HEK293 (cell line): ENCODE measurements around the gene PRR19.
A peak's percentile ranks its signal among the peaks of the same experiment; 100 is the strongest.
"Not testable (repeated sequence)": the region's sequence is repeated elsewhere in the genome, so short reads cannot be mapped to it uniquely, and the experiment has no call there.

Experiments
- CTCF ChIA-PET: fragments of 350-600 bp; formaldehyde crosslinking; extraction: SDS; loops from one replicate; lab custom pipeline; 2021; ENCODE audit warnings: antibody characterized with exemption; lab: Yijun Ruan, JAX
- POLR2A ChIA-PET: fragments of 300-600 bp; formaldehyde crosslinking; extraction: SDS; loops from one replicate; lab custom pipeline; 2020; ENCODE audit warnings: antibody characterized with exemption, inconsistent platforms; lab: Yijun Ruan, JAX
- H3K27ac ChIP-seq: fragments of 200-500 bp; sonication (Bioruptor generic); 2 replicates; pipeline ENCODE4 v1.5.1; 2014; ENCODE audit warnings: low read depth, low read length, control low read depth, inconsistent platforms; ENCODE audit errors: extremely low read depth
- H3K36me3 ChIP-seq, 2 experiments: fragments of 200-500 bp in 1 of 2; sonication (Bioruptor generic) in 1 of 2; 1 replicate in 1 of 2; 2 replicates in 1 of 2; pipeline ENCODE4 v1.5.1; 2014 to 2017; ENCODE audit warnings: inconsistent platforms in 2 of 2, low read length in 2 of 2; ENCODE audit not compliant: control insufficient read depth in 2 of 2, insufficient read depth in 1 of 2
- H3K4me1 ChIP-seq: fragments of 200-500 bp; sonication (Bioruptor generic); 2 replicates; pipeline ENCODE4 v1.5.1; 2014; ENCODE audit warnings: mild to moderate bottlenecking, low read length, inconsistent platforms; ENCODE audit not compliant: control insufficient read depth, insufficient read depth
- H3K4me3 ChIP-seq: 2 replicates; pipeline ENCODE4 v1.5.1; 2011; ENCODE audit warnings: low read depth, mild to moderate bottlenecking, control low read depth, low read length, moderate library complexity
- H3K9me3 ChIP-seq: fragments of 200-500 bp; sonication (Bioruptor generic); 2 replicates; pipeline ENCODE4 v1.5.1; 2014; ENCODE audit warnings: low read depth, low read length, inconsistent platforms; ENCODE audit not compliant: control insufficient read depth, insufficient read depth
- KLF8 ChIP-seq: fragments of 450-650 bp; formaldehyde crosslinking; IDR thresholded peaks from 2 replicates; pipeline ENCODE4 v1.5.1; 2016; ENCODE audit warnings: missing biosample characterization, missing genetic modification characterization
- ZNF155 ChIP-seq: fragments of 450-650 bp; formaldehyde crosslinking; IDR thresholded peaks from 2 replicates; pipeline ENCODE4 v1.5.1; 2016; ENCODE audit warnings: missing biosample characterization, missing genetic modification characterization
- ZNF24 ChIP-seq: fragments of 450-650 bp; formaldehyde crosslinking; IDR thresholded peaks from 2 replicates; pipeline ENCODE4 v1.5.1; 2016; ENCODE audit warnings: missing biosample characterization, missing genetic modification characterization
- ZNF311 ChIP-seq: fragments of 450-650 bp; formaldehyde crosslinking; IDR thresholded peaks from 2 replicates; pipeline ENCODE4 v1.5.1; 2017; ENCODE audit warnings: missing biosample characterization, missing genetic modification characterization, borderline replicate concordance
- ZNF335 ChIP-seq: fragments of 450-650 bp; formaldehyde crosslinking; conservative IDR thresholded peaks from 2 replicates; pipeline ENCODE4 v1.5.1; 2016; ENCODE audit warnings: missing biosample characterization, missing genetic modification characterization
- ZNF433 ChIP-seq: fragments of 450-650 bp; formaldehyde crosslinking; IDR thresholded peaks from 2 replicates; pipeline ENCODE4 v1.5.1; 2016; ENCODE audit warnings: missing biosample characterization, missing genetic modification characterization, low read depth
- ZNF626 ChIP-seq: fragments of 450-650 bp; sonication (Bioruptor Pico); formaldehyde crosslinking; IDR thresholded peaks from 2 replicates; pipeline ENCODE4 v1.5.1; 2018; ENCODE audit warnings: missing biosample characterization, missing genetic modification characterization, inconsistent platforms
- ZSCAN30 ChIP-seq: fragments of 450-650 bp; IDR thresholded peaks from 2 replicates; pipeline ENCODE4 v1.5.1; 2018; ENCODE audit warnings: missing biosample characterization, mild to moderate bottlenecking, missing genetic modification characterization, moderate library complexity
- TF ChIP-seq, protein P1 (sequence below): fragments of 450-650 bp; formaldehyde crosslinking; IDR thresholded peaks from 2 replicates; pipeline ENCODE4 v1.5.1; 2016; ENCODE audit warnings: missing biosample characterization, missing genetic modification characterization
- TF ChIP-seq, protein P2 (sequence below): fragments of 450-650 bp; formaldehyde crosslinking; IDR thresholded peaks from 2 replicates; pipeline ENCODE4 v1.5.1; 2016; ENCODE audit warnings: missing biosample characterization, missing genetic modification characterization
- TF ChIP-seq, protein P3 (sequence below): fragments of 450-650 bp; formaldehyde crosslinking; IDR thresholded peaks from 2 replicates; pipeline ENCODE4 v1.5.1; 2016; ENCODE audit warnings: missing biosample characterization, missing genetic modification characterization, low read depth
- TF ChIP-seq, protein P4 (sequence below): fragments of 450-650 bp; formaldehyde crosslinking; IDR thresholded peaks from 2 replicates; pipeline ENCODE4 v1.5.1; 2016; ENCODE audit warnings: missing biosample characterization, missing genetic modification characterization
- TF ChIP-seq, protein P5 (sequence below): fragments of 450-650 bp; formaldehyde crosslinking; IDR thresholded peaks from 2 replicates; pipeline ENCODE4 v1.5.1; 2017; ENCODE audit warnings: missing biosample characterization, missing genetic modification characterization
- TF ChIP-seq, protein P6 (sequence below): fragments of 450-650 bp; formaldehyde crosslinking; IDR thresholded peaks from 2 replicates; pipeline ENCODE4 v1.5.1; 2016; ENCODE audit warnings: missing biosample characterization, missing genetic modification characterization

Gene PRR19

DNA sequence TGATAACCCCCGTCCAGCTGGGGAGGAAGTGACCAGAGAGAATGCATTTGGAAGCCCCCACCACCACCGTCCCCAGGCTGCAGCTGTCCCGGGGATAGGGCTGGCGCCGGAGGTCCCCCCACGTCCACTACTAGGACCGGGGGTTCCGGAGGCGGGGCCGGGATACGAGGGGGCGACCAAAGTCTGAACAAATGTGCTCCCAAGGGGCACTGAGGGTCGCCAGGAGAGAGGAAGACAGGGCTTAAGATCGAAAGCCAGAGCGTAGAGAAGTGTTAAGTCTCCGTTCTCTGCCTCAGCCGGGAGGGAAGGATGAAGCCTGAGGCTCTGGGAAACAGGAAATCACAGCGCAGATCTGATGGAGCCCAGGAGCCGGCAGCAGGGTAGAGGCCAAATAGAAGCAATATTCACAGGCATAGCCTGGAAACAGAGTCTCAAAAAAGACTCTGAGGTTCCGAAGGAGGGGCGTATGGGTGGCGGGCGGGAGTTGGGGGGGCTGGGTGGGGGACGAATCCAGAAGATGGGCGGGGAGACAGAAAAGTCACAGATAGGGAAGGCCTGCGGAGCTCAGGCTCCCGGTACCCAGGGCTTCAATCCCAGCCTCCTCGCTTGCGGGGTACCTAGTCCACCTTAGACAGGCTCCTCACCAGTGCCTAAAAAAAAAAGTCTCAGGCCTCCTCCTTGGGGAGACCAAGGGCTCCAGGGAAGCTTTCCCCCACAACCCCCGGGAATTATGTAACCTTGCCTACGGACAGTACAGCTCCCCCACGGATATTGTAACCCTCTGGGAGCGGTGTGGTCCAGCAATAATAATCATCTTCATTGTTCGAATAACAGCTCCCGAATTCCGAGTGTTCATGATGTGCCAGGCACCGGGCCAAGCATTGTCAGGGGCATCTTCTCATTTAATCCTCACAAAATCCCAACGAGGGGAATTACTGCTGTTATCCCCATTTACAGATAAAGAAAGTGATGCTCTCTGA, 45.9 kb upstream of the PRR19 start (continued):
- TF ChIP-seq, protein P1, sequence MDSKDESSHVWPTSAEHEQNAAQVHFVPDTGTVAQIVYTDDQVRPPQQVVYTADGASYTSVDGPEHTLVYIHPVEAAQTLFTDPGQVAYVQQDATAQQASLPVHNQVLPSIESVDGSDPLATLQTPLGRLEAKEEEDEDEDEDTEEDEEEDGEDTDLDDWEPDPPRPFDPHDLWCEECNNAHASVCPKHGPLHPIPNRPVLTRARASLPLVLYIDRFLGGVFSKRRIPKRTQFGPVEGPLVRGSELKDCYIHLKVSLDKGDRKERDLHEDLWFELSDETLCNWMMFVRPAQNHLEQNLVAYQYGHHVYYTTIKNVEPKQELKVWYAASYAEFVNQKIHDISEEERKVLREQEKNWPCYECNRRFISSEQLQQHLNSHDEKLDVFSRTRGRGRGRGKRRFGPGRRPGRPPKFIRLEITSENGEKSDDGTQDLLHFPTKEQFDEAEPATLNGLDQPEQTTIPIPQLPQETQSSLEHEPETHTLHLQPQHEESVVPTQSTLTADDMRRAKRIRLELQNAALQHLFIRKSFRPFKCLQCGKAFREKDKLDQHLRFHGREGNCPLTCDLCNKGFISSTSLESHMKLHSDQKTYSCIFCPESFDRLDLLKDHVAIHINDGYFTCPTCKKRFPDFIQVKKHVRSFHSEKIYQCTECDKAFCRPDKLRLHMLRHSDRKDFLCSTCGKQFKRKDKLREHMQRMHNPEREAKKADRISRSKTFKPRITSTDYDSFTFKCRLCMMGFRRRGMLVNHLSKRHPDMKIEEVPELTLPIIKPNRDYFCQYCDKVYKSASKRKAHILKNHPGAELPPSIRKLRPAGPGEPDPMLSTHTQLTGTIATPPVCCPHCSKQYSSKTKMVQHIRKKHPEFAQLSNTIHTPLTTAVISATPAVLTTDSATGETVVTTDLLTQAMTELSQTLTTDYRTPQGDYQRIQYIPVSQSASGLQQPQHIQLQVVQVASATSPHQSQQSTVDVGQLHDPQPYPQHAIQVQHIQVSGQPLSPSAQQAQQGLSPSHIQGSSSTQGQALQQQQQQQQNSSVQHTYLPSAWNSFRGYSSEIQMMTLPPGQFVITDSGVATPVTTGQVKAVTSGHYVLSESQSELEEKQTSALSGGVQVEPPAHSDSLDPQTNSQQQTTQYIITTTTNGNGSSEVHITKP (tag by site-specific recombination) = no peak; the same call in none of the 2 replicates
- TF ChIP-seq ZSCAN30 (tag by site-specific recombination) (0 out of 2 replicates have a peak, but pooled peaks have one; percentile 6), ZNF335 (peak; percentile 98)

DNA sequence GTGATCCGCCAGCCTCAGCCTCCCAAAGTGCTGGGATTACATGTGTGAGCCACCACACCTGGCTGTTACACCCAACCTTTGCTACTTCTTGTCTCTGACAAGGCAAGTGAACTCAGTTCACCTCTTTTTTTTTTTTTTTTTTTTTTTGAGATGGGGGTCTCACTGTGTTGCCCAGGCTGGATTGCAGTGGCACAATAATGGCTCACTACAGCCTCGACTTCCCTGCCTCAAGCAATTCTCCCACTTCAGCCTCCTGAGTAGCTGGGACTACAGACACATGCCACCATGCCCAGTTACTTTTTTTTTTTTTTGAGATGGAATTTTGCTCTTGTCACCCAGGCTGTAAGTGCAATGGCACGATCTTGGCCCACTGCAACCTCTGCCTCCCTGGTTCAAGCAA, 44.1 kb upstream of the PRR19 start:
- ChIA-PET POLR2A (interaction anchor here (0.6 to 1.1 kb wide), 6 partner anchors 10 to 892 kb away, joined by 3 to 11 read pairs (median 6); no protein-coding TSS in a partner anchor), CTCF (interaction anchor here (0.6 to 4.9 kb wide), 6 partner anchors 12 to 122 kb away, joined by 3 to 23 read pairs (median 4); partner anchors contain the start of gene GSK3A)
- not testable (repeated sequence) for H3K4me3 ChIP-seq, H3K9me3 ChIP-seq, H3K27ac ChIP-seq, H3K36me3 ChIP-seq
- TF ChIP-seq, protein P2, sequence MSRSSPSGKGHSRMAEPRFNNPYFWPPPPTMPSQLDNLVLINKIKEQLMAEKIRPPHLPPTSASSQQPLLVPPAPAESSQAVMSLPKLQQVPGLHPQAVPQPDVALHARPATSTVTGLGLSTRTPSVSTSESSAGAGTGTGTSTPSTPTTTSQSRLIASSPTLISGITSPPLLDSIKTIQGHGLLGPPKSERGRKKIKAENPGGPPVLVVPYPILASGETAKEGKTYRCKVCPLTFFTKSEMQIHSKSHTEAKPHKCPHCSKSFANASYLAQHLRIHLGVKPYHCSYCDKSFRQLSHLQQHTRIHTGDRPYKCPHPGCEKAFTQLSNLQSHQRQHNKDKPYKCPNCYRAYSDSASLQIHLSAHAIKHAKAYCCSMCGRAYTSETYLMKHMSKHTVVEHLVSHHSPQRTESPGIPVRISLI (tag by site-specific recombination) = peak; percentile 75; the same call in 1 of the 2 replicates
- peaks cover 13% of the 10 kb centered on the region for H3K4me1 ChIP-seq

DNA sequence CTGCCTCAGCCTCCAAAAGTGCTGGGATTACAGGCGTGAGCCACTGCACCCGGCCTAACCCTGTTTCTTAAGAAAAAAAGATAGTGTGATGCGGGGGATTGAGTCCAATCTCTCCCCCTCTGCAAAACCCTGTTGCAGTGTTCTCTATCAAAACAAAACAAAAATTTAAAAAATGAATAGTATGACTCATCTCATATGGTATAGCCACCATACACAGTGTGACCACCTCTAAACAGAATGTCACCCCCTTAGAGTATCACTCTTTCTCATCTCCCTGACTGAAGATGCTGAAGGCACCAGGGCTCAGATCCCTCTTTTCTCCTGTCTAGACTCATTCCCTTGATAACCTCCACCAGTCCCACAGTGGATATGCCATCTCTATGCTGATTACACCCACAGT, 40.2 kb upstream of the PRR19 start:
- H3K36me3 ChIP-seq = no peaks in the 10 kb centered on the region
- POLR2A ChIA-PET = interaction anchor here (1.2 to 1.6 kb wide), 2 partner anchors 17 to 19 kb away, joined by 5 read pairs; no protein-coding TSS in a partner anchor
- TF ChIP-seq ZNF626 (tag by site-specific recombination) (no peak), KLF8 (no peak), ZNF433 (tag by site-specific recombination) (no peak), ZNF24 (tag by site-specific recombination) (no peak), ZNF155 (no peak), ZNF311 (tag by site-specific recombination) (no peak)
- TF ChIP-seq, protein P3, sequence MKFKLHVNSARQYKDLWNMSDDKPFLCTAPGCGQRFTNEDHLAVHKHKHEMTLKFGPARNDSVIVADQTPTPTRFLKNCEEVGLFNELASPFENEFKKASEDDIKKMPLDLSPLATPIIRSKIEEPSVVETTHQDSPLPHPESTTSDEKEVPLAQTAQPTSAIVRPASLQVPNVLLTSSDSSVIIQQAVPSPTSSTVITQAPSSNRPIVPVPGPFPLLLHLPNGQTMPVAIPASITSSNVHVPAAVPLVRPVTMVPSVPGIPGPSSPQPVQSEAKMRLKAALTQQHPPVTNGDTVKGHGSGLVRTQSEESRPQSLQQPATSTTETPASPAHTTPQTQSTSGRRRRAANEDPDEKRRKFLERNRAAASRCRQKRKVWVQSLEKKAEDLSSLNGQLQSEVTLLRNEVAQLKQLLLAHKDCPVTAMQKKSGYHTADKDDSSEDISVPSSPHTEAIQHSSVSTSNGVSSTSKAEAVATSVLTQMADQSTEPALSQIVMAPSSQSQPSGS (tag by site-specific recombination) = no peak
- TF ChIP-seq, protein P4, sequence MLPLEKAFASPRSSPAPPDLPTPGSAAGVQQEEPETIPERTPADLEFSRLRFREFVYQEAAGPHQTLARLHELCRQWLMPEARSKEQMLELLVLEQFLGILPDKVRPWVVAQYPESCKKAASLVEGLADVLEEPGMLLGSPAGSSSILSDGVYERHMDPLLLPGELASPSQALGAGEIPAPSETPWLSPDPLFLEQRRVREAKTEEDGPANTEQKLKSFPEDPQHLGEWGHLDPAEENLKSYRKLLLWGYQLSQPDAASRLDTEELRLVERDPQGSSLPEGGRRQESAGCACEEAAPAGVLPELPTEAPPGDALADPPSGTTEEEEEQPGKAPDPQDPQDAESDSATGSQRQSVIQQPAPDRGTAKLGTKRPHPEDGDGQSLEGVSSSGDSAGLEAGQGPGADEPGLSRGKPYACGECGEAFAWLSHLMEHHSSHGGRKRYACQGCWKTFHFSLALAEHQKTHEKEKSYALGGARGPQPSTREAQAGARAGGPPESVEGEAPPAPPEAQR (tag by site-specific recombination) = no peak
- TF ChIP-seq, protein P5, sequence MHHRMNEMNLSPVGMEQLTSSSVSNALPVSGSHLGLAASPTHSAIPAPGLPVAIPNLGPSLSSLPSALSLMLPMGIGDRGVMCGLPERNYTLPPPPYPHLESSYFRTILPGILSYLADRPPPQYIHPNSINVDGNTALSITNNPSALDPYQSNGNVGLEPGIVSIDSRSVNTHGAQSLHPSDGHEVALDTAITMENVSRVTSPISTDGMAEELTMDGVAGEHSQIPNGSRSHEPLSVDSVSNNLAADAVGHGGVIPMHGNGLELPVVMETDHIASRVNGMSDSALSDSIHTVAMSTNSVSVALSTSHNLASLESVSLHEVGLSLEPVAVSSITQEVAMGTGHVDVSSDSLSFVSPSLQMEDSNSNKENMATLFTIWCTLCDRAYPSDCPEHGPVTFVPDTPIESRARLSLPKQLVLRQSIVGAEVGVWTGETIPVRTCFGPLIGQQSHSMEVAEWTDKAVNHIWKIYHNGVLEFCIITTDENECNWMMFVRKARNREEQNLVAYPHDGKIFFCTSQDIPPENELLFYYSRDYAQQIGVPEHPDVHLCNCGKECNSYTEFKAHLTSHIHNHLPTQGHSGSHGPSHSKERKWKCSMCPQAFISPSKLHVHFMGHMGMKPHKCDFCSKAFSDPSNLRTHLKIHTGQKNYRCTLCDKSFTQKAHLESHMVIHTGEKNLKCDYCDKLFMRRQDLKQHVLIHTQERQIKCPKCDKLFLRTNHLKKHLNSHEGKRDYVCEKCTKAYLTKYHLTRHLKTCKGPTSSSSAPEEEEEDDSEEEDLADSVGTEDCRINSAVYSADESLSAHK = no peak
- TF ChIP-seq, protein P6, sequence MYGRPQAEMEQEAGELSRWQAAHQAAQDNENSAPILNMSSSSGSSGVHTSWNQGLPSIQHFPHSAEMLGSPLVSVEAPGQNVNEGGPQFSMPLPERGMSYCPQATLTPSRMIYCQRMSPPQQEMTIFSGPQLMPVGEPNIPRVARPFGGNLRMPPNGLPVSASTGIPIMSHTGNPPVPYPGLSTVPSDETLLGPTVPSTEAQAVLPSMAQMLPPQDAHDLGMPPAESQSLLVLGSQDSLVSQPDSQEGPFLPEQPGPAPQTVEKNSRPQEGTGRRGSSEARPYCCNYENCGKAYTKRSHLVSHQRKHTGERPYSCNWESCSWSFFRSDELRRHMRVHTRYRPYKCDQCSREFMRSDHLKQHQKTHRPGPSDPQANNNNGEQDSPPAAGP (tag by site-specific recombination) = no peak
- TF ChIP-seq, all 188 proteins: peak for 0
- Histone ChIP-seq H3K4me3 (no peak overlapping the region), H3K9me3 (no peaks in the 10 kb centered on the region), H3K27ac (no peak overlapping the region), H3K4me1 (no peaks in the 10 kb centered on the region)
- CTCF ChIA-PET = interaction anchor here (1.4 to 1.6 kb wide), 2 partner anchors 15 to 17 kb away, joined by 4 to 5 read pairs; no protein-coding TSS in a partner anchor
